Upper lobe of left lung (tissue), 4 donors: ENCODE measurements around the gene SGMS1.

Experiments used
- POLR2AphosphoS5 ChIP-seq, 2 donors: sonication (generic); formaldehyde crosslinking; IDR thresholded peaks; one replicate each; pipeline ENCODE4 v1.5.1; 2017; ENCODE audit warnings: antibody characterized with exemption in 2 of 2
- TF ChIP-seq, protein P1 (sequence below), 6 experiments: fragments of 450-650 bp in 4 of 6; fragments of 200-600 bp in 2 of 6; sonication (generic) in 2 of 6; IDR thresholded peaks; one replicate each; pipeline ENCODE4 v1.5.1; 2016 to 2019; ENCODE audit warnings: antibody characterized with exemption in 6 of 6

DNA sequence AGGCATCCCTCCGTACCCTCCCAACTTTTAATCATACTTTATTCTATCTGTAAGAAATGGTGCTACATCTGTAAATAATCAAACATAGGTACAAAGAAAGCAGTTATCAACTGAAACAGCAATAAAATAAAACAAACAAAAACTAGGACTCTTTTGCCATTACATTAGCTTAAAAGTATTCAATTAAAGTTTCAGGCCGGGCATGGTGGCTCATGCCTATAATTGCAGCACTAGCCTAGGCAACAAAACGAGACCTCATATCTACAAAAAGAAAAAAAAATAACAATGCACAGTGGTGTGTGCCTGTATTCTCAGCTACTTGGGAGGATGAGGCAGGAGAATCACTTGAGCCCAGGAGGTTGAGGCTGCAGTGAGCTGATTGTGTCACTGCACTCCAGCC lies 161.9 kb downstream of the SGMS1 start:
- TF ChIP-seq, protein P1, sequence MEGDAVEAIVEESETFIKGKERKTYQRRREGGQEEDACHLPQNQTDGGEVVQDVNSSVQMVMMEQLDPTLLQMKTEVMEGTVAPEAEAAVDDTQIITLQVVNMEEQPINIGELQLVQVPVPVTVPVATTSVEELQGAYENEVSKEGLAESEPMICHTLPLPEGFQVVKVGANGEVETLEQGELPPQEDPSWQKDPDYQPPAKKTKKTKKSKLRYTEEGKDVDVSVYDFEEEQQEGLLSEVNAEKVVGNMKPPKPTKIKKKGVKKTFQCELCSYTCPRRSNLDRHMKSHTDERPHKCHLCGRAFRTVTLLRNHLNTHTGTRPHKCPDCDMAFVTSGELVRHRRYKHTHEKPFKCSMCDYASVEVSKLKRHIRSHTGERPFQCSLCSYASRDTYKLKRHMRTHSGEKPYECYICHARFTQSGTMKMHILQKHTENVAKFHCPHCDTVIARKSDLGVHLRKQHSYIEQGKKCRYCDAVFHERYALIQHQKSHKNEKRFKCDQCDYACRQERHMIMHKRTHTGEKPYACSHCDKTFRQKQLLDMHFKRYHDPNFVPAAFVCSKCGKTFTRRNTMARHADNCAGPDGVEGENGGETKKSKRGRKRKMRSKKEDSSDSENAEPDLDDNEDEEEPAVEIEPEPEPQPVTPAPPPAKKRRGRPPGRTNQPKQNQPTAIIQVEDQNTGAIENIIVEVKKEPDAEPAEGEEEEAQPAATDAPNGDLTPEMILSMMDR (IDR thresholded peaks at IDR 0.05): no peak
- TF ChIP-seq POLR2AphosphoS5 (IDR thresholded peaks at IDR 0.05): no peak
